ENCODE results near the gene VOPP1. TPM values are rescaled to one million over a fixed set of nuclear protein-coding genes. Genes with fewer than 3 reads are reported as not detected.
A peak's percentile ranks its signal among the peaks of the same experiment; 100 is the strongest.

Gene VOPP1
- total RNA-seq, 6 experiments from 2014 or later = 15.8 to 30.3 (median 23.2) TPM

DNA sequence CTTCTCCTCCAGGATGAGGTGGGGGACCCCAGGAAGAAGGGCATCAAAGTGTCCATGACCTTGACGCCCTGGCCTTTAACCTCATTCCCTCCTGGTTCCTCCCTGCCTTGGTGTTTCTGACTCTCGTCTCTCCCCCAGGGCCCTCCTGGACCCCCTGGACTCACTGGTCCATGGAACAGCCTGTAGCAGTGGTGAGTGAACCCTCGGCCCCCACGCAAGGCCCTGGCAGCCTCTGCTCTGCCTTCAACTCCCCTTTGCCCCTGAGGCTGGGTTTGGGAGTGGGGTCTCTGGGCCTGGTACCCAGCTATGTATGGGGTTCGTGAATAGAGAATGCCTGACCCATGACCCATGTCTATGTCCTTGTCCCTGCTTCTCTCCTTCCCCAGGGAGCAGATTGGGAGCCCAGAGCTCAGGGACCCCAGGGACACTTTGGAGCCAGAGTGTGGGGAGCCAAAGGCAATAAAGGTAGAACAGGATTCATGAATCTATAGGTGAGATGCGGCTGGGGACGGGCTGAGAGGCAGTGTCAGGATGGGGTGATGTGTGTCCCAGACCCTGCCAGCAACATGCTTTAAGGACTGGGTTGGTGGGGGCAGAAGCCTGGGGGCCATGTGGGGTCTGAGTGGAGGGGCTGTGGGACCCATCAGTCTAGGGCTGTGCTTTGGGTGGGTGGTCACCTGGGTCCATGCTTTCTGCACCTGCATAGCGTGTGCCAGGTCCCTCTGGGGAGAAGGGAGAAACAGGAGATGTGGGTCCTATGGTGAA is 18.4 kb upstream of the VOPP1 start:
- intact Hi-C loops (cut with DNase I) = loop anchor here in 1 of 2 donors (5.0 kb wide), 1 partner anchor 313 kb away; no protein-coding TSS in a partner anchor
- no peak for DNase-seq
- ATAC-seq = no peak
- Histone ChIP-seq H3K4me1 (no peaks in the 10 kb centered on the region), H3K9me3 (no peaks in the 10 kb centered on the region), H3K4me3 (no peak overlapping the region), H3K27me3 (no peaks in the 10 kb centered on the region), H3K27ac (no peak overlapping the region), H3K36me3 (no peaks in the 10 kb centered on the region)
- TF ChIP-seq POLR2A (IDR thresholded peaks at IDR 0.05) = no peak
- TF ChIP-seq, protein P1, sequence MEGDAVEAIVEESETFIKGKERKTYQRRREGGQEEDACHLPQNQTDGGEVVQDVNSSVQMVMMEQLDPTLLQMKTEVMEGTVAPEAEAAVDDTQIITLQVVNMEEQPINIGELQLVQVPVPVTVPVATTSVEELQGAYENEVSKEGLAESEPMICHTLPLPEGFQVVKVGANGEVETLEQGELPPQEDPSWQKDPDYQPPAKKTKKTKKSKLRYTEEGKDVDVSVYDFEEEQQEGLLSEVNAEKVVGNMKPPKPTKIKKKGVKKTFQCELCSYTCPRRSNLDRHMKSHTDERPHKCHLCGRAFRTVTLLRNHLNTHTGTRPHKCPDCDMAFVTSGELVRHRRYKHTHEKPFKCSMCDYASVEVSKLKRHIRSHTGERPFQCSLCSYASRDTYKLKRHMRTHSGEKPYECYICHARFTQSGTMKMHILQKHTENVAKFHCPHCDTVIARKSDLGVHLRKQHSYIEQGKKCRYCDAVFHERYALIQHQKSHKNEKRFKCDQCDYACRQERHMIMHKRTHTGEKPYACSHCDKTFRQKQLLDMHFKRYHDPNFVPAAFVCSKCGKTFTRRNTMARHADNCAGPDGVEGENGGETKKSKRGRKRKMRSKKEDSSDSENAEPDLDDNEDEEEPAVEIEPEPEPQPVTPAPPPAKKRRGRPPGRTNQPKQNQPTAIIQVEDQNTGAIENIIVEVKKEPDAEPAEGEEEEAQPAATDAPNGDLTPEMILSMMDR (IDR thresholded peaks at IDR 0.05) = no peak
- WGBS (ENCODE audit: insufficient coverage, low coverage, low lambda C conversion rate, missing lambda C conversion rate) = 57% methylated on average over 4 of the region's 8 CpGs

DNA sequence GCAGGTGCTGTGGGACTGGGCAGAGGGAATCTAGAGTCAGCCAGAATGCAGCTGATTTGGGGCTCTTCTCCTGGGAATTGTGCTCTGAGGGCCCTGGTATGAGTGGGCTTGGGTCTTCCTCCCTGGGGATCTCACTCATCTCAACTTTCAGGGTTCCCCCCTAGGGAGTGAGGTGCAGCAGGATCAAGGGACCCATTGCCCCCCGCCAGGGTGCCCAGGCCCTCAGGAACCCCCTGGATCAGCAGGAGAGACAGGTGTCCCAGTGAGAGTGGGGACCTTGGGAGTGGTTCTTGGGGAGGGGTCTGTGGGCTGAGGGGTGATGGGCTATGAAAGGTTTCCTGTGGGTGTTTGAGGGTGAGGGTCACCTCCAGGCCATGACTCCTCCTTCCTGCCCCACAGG is 17.6 kb upstream of the VOPP1 start:
- Histone ChIP-seq H3K9me3 (no peaks in the 10 kb centered on the region), H3K27me3 (no peaks in the 10 kb centered on the region), H3K4me3 (no peak overlapping the region), H3K27ac (no peak overlapping the region), H3K36me3 (no peaks in the 10 kb centered on the region), H3K4me1 (no peaks in the 10 kb centered on the region)
- DNase-seq (no peak), ATAC-seq (no peak)
- no CpG with 5 or more reads among the region's 1 CpG for WGBS (ENCODE audit: insufficient coverage, low coverage, low lambda C conversion rate, missing lambda C conversion rate)
- TF ChIP-seq, protein P1 (IDR thresholded peaks at IDR 0.05) = no peak
- TF ChIP-seq POLR2A (IDR thresholded peaks at IDR 0.05) = no peak
- intact Hi-C loops (cut with DNase I) = loop anchor here in 1 of 2 donors (5.0 kb wide), 1 partner anchor 313 kb away; no protein-coding TSS in a partner anchor

DNA sequence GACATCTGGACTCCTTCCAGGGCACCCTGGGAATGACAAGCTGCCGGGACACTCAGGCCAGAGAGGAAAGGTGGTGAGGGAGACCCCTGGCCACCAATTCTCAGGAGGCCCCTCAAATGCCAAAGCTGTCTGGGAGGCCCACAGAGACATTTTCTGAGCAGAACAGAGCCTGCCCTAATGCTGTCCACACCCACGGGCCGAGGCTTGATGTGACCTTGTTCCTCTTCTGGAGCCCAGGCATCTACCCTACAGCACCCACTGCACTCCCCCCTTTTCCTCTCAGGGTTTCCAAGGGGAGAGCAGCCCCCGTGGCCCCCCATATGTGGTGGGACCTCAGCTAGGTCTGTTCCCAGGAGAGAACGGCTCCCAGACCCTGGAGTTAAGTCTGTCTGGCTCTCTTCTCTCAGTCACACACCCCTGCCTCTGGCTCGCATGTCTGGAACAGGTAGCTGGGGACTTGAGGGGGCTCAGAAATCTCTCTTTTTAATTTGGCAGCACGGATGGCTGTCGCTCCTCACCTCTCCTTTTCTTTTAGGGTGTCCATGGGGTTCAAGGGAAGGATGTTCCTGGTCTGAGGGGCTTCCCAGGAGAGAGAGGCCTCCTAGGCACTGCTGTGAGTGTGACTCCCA is 16.8 kb upstream of the VOPP1 start:
- no peak for DNase-seq
- no peak overlapping the region for H3K27ac ChIP-seq
- intact Hi-C loops (cut with DNase I) = no loop called here
- no peaks in the 10 kb centered on the region for H3K36me3 ChIP-seq
- no peaks in the 10 kb centered on the region for H3K4me1 ChIP-seq
- no peak overlapping the region for H3K4me3 ChIP-seq
- no peak for TF ChIP-seq POLR2A (IDR thresholded peaks at IDR 0.05)
- TF ChIP-seq, protein P1 (IDR thresholded peaks at IDR 0.05) = no peak
- no peaks in the 10 kb centered on the region for H3K27me3 ChIP-seq
- no peaks in the 10 kb centered on the region for H3K9me3 ChIP-seq
- WGBS (ENCODE audit: insufficient coverage, low coverage, low lambda C conversion rate, missing lambda C conversion rate) = 60% methylated on average over 5 of the region's 8 CpGs
- peak in 1 of 4 donors; percentile 31 for ATAC-seq

DNA sequence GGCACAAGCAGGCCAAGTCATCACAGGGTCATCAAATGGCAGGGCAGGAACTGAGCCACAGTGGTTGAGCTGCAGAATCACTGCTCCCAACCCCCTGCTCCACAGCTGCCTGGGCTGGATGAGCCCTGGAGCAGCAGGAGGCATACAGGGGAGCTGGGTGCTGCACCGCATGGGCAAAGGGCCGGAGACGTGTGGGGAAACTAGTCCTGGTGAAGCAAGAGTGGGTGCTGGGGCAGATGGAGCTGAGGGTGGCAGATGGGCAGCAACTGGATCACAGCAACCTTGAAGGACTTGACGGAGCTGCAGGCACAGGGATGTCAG is 16.0 kb upstream of the VOPP1 start:
- no peak overlapping the region for H3K27ac ChIP-seq
- ATAC-seq = no peak
- intact Hi-C loops (cut with DNase I) = no loop called here
- H3K9me3 ChIP-seq = no peaks in the 10 kb centered on the region
- DNase-seq = no peak
- no peaks in the 10 kb centered on the region for H3K27me3 ChIP-seq
- no peaks in the 10 kb centered on the region for H3K4me1 ChIP-seq
- H3K4me3 ChIP-seq = no peak overlapping the region
- H3K36me3 ChIP-seq = no peaks in the 10 kb centered on the region
- no CpG with 5 or more reads among the region's 4 CpGs for WGBS (ENCODE audit: insufficient coverage, low coverage, low lambda C conversion rate, missing lambda C conversion rate)
- TF ChIP-seq, protein P1 (IDR thresholded peaks at IDR 0.05) = no peak
- no peak for TF ChIP-seq POLR2A (IDR thresholded peaks at IDR 0.05)

Data from right lobe of liver (tissue), 6 donors.